Suppressor macrophage (primary cell): ENCODE data around the gene ROCK2.

Experiments used
- DNase-seq, 4 experiments: peaks; one replicate each; pipeline ENCODE4 v3.0.0-alpha.2; 2020 to 2022

The ROCK2 gene

DNA sequence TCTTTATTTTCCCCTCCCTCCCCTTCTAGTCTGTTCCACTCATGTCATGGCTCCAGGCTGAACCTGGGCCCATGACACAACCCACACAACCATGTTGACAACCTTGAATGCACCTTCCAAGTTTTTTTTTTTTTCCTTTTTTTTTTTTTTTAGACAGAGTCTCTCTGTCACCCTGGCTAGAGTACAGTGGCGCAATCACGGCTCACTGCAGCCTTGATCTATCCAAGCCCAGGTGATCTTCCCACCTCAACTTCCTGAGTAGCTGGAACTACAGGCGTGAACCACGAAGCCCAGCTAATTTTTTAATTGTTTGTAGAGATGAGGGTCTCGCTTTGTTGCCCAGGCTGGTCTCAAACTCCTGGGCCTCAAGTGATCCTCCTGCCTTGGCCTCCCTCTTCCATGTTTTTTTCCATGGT, 21.9 kb upstream of the ROCK2 start:
- DNase-seq = no peak

- DNase-seq = no peak
These were observed 20.9 kb upstream of the ROCK2 start for GRCh38 chr2:11365096-11365879.

- DNase-seq = no peak
These were observed 20.1 kb upstream of the ROCK2 start for GRCh38 chr2:11364565-11364887.

DNA sequence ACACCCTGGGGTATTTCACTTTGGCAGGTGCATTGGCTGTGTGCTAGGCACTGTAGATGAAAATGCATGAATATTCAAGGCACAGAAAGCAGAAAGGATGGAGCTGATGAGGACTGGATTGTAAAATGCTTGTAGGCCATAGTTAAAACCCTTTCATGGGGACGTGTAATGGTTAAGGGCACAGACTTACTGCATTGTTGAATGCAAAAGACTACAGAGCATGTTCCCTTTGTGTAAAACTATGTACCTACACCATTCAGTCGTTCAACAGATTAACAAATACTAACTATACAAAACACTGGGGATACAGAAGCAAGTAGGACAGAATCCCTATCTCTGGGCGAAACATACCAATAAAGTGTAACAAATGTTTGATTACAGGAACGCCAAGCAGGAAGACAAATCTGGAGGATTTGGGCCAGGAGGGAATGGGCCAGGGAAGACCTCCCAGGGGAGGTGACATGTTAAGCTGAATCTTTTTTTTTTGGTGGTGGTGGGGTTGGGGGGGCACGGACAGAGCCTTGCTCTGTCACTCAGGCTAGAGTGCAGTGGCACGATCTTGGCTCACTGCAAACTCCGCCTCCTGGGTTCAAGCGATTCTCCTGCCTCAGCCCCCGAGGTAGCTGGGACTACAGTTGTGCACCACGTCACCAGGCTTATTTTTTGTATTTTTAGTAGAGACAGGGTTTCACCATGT, 19.6 kb upstream of the ROCK2 start:
- DNase-seq = no peak

GRCh38 chr2:11359865-11360264, 15.4 kb upstream of the ROCK2 start:
- DNase-seq = no peak

- DNase-seq = no peak
These were observed 13.1 kb upstream of the ROCK2 start for GRCh38 chr2:11357428-11357972.

DNA sequence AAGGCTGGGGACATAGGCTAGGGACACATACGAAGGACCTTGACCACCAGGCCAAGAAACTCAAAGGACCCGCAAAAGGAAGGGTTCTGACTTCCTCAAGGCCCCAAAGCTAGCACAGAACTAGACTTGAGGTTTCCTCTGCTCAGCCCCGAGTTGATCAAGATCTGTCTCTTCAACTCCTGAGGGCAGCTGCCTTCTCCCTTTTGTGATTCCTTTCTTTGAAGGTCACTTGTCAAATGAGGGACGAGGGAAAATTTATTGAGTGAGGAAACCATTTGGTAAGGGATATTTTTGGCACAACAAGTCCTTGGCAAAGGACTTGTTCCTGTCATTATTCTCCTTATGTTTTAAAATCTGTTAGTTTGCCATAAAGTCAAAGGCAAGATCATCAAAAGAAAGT, 12.3 kb upstream of the ROCK2 start:
- DNase-seq = no peak

DNA sequence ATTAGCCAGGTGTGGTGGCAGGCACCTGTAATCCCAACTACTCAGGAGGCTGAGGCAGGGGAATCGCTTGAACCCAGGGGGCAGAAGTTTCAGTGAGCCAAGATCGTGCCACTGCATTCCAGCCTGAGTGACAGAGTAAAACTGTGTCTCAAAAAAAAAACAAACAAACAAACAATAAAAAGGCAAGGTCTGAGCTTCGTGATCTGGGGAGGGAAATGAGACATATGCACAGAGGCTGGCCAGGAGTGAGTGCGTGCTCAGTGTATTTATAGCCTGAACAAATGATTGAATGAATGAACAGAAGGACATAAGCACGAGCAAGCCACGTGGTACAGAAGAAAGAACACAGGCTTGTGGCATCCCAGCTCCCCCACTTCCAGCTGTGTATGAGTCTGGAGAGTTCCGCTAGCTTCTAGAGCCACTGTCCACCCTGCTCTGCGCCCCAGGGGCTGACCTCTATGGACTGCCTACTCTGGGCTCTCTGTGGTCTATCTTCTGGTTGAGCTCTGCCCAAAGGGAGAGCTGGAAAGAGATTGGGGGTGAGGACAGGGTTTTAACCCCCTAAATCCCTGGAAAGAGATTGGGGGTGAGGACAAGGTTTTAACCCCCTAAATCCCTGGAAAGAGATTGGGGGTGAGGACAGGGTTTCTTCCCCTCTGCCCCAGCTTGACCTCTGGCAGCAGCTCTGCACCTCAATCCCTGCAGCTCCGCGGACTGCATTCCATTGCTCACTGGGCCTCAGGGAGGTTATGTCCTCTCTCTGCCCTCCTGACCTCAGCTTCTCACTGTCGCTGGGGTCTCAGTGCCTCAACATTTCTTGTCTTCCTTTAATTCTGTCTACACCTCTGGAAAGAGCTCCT, 11.0 kb upstream of the ROCK2 start:
- DNase-seq = no peak

DNA sequence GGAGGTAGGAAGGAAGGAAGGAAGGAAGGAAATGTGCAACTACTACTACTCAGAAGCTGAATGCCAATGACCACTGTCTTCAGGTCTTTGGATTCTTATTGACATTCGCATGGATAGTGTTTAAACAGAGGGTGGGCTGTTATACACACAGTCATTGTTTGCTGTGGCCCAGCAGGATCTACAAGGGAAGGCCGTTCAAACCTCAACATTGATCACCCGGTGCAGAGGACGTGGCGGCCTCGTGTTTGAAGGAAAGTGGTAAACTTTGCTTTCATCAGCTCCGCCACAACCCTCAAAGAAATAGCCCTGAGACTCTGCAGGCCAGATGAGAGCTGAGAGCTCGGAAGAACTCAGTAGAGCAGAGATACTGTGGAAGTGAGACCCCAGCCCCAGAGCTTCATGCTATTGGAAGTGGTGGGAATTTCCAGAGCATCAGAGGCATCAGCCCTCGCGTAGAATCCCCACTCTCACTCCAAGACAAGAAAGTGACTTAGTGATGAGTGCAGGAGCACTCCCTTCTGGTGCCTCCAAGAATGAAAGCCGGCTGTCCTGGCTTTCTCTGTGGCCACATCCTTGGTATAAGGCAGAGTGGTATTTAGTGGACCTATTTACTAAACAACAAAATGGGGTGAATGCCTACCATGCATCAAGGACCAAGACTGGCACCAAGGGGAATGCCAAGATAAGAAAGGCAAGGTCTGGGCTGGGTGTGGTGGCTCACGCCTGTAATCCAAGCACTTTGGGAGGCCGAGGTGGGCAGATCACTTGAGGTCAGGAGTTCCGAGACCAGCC, 10.1 kb upstream of the ROCK2 start:
- no peak for DNase-seq

DNA sequence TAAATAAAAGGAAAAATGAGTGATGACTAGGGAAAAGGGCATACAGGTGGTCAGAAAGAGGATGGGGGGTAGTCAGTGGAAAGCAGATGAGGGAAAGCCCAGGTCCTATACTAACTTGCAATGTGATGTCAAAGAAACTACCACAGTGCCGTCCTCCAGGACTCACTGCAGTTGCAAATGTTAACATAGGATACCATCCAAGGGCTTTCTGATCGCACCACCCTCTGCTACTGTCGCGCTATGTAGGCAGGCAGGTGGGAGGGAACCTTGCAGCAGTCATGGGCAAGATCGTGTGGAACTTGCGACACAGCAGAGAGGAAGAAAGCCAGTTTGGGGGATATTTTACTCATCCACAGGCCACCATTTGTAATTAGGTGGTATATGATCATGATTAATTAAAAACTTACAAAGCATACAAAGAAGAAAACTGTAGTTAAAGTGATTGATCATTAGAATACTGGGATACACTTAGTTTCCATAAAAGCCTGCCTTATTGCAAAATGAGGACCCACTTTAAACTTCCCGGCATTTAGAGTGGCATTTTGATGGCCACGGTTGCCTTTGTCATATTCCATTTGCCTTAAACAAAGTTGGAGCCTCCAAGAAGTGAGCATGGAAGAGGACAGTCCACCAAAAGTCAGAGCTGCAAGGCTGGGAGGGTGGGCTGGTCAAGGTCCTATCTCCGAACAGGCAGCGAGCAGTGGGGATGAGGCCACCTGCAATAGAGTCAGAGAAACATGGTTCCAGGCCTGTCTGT, 8.5 kb upstream of the ROCK2 start:
- peak in 1 of 4 experiments; percentile 13 for DNase-seq

- peak; percentile 39 to 69 (median 60) for DNase-seq
These were observed 3.8 kb upstream of the ROCK2 start for GRCh38 chr2:11348209-11348749.

DNA sequence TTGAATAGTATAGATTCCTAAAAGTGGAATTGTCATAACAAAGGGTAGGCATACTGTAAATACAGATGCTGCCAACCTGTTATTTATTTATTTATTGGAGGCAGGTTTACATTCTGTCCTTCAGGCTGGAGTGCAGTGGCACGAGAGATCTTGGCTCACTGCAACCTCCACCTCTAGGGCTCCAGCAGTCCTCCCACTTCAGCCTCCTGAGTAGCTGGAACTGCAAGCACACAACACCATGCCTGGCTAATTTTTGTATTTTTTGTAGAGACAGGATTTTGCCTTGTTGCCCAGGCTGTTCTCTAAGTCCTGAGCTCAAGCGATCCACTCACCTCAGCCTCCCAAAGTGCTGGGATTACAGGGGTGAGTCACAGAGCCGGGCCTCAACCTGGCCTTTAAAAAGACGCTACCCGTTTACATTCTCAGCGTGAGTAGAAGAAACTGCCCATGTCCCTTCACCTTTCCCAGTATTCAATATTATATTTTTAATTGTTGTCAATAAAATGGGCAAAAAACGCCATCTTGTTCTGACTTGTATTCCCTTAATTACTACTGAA, 3.0 kb upstream of the ROCK2 start:
- DNase-seq = no peak

GRCh38 chr2:11346023-11346482, 1.6 kb upstream of the ROCK2 start:
- no peak for DNase-seq

- peak; percentile 64 to 76 (median 70) for DNase-seq
These were observed 681 bp upstream of the ROCK2 start for GRCh38 chr2:11344956-11345677.

DNA sequence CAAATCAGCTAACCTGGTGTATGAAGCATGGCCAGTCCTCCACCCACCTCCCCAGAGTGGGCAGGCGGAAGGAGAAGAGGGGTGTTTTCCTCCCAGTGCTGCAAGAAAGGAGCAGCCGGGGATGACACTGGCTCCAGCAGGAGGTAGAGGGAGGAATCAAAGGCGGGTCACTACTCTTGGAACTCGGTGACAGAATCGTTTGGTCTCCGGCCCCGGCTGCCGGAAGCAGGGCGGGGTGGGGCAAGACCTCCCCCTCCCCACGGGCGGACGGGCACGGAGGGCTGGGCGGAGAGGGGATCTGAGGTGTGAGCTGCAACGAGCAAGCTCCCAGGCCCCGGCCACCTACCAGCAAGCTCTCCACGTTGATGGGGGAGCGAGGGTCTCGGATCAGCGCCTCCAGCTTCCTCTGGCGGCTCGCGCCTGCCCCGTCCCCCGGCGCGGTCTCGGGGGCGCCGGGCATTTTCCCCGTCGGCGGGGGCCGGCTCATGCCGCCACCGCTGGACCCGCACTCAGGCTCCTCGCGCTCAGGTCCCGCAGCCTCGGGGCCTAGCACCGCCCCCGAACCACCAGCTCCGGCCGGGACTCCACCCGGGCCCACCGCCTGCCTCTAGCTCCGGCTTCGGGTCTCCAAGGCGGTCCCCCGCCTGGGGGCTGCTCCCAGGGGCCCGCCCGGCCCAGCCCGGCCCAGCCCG, 640 bp downstream of the ROCK2 start:
- DNase-seq = peak; percentile 49 to 78 (median 72)

DNA sequence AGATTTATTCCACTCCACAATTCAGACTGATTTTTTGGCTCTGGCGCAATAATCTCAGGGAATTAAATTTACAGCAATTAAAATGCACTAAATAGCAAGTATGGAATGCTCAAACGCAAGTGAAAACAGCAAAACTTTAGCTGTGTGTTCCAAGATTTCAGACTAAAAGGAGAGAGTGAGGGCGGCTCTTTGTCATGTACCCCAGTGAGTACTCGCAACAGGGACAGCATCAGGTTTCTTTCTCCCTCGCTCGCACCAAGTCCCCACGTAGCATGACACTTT, 1.1 kb downstream of the ROCK2 start:
- DNase-seq = no peak

DNA sequence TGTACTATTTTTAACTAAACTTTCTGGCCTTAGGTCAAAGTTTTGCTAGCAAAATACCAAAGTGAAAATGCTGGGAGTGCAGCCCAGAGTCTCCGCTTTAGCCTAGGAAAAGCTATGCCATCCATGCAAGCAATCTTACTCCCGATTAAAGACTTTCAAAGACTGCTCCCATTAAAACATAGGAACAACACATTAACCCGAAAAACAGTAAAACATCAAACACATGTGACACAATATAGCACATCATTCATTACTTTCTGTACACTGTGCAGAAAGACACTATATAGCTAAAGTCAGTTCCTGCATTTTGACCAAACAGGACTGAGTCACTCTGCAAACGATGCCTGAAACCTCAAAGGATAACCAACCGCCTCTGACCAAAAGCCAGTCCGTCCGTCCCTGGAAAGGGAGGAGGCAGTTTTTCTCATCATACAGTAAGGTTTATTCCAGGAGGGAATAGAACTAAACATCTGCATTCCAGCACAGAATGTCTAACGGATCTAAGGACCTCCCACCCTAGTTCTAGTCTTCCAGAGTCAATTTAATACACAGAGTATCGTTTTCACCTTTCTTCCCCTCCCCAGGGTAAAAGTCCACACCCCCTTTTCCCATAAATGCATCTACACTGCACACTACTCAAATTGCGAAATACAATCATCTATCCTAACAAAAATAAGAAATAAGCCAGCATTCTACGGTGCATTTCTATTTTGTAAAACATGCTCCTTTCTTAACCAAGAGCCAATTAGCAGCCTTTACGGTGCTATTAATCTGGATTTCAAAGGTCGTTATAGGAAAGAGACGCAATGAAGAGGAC, 1.7 kb downstream of the ROCK2 start:
- DNase-seq = peak; percentile 54 to 74 (median 61)

DNA sequence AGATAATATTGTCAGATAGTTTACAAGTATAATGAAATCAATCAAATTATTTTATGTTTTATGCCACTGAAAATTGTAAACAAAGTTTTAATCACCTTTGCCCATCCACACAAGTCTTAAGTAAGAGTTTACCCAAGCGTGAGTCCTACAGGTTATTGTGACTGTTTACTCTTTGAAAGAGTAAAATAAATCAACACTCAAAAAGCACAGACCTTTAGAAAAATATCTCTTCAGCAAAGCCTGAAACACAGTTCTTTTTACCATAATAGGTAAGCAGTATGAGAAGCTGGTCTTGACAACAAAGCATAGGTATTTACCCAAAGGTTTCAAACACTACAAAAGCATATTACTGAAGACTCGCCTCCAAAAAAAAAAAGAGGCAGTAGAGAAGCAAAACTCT, 3.7 kb downstream of the ROCK2 start:
- no peak for DNase-seq
